K562 (cell line): ENCODE results near the gene TMEM25. TPM values are rescaled to one million over a fixed set of nuclear protein-coding genes. Genes with fewer than 3 reads are reported as not detected.

ENCODE experiments used
- ATF1 ChIP-seq, 2 experiments: fragments of 450-650 bp in 1 of 2; IDR thresholded peaks; 2 replicates each; pipeline ENCODE4 v1.6.1; 2016; ENCODE audit warnings: missing compliant biosample characterization in 1 of 2, missing genetic modification characterization in 1 of 2
- CBX2 ChIP-seq: fragments of 200-600 bp; sonication (generic); IDR thresholded peaks from one replicate; pipeline ENCODE4 v1.6.1; 2012; ENCODE audit warnings: mild to moderate bottlenecking, low read length, inconsistent platforms; ENCODE audit not compliant: insufficient read depth, poor library complexity, severe bottlenecking
- JUNB ChIP-seq: fragments of 450-650 bp; formaldehyde crosslinking; conservative IDR thresholded peaks from 2 replicates; pipeline ENCODE4 v1.4.0; 2020; ENCODE audit warnings: mild to moderate bottlenecking
- KAT8 ChIP-seq: fragments of 450-650 bp; IDR thresholded peaks from 2 replicates; pipeline ENCODE4 v1.6.1; 2016; ENCODE audit warnings: low read depth, mild to moderate bottlenecking
- MAZ ChIP-seq, 2 experiments: fragments of 450-650 bp in 1 of 2; sonication (generic) in 1 of 2; formaldehyde crosslinking; IDR thresholded peaks in 1 of 2; conservative IDR thresholded peaks in 1 of 2; 2 replicates each; pipeline versions ENCODE4 v1.4.0 to v1.5.0; 2020; ENCODE audit warnings: mild to moderate bottlenecking in 1 of 2, missing genetic modification reagents in 1 of 2
- REST ChIP-seq, 2 experiments: fragments of 450-650 bp; formaldehyde crosslinking in 1 of 2; IDR thresholded peaks; 2 replicates each; pipeline versions ENCODE4 v1.4.0 to v1.6.1; 2014 to 2020; ENCODE audit warnings: mild to moderate bottlenecking in 2 of 2, borderline replicate concordance in 1 of 2, low read depth in 1 of 2
- ZNF239 ChIP-seq: fragments of 250-450 bp; sonication (Bioruptor Pico); IDR thresholded peaks from 2 replicates; pipeline ENCODE4 v1.4.0; 2020; ENCODE audit warnings: mild to moderate bottlenecking
- ZNF431 ChIP-seq: sonication (generic); formaldehyde crosslinking; IDR thresholded peaks from 2 replicates; pipeline ENCODE4 v1.8.0; 2022; ENCODE audit warnings: mild to moderate bottlenecking, missing genetic modification reagents
- polyA plus RNA-seq, 8 experiments: library from polyadenylated mRNA; depleted of rRNA in 4 of 8; stranded (reverse) in 5 of 8; unstranded in 3 of 8; fragments of >200 nt; fragmentation: Nextera tagmentation in 2 of 8; fragmentation: Illumina TruSeq in 1 of 8; extraction: Ambion mirVana in 2 of 8; extraction: Trizol in 1 of 8; gene quantifications; 2 replicates each; pipeline versions ENCODE4 v1.2.1 to v1.2.3, GENCODE V29; 2011 to 2014; ENCODE audit warnings: inconsistent platforms in 1 of 8, missing spikeins in 1 of 8
- total RNA-seq, 7 experiments: library from RNA; depleted of rRNA in 6 of 7; stranded (reverse); fragments of >200 nt in 6 of 7; fragmentation: Illumina TruSeq in 2 of 7; extraction: Trizol in 2 of 7; gene quantifications; 2 replicates each; pipeline versions ENCODE4 v1.2.1 to v1.2.3, GENCODE V29; 2011 to 2021; ENCODE audit warnings: low replicate concordance in 1 of 7

Gene TMEM25
- total and polyA plus RNA-seq, 9 of the 15 experiments (the other 6 are each of a cell fraction or from before 2014, with no cell fraction given) = 0.34 to 3.8 (median 2.0) TPM

- TF ChIP-seq ZNF239 (CRISPR knock-in tag) (no peak), KAT8 (no peak), REST (IDR thresholded peaks at IDR 0.05; ENCODE audit: borderline replicate concordance) (no peak), REST (CRISPR knock-in tag; IDR thresholded peaks at IDR 0.05; ENCODE audit: low read depth) (no peak), JUNB (CRISPR knock-in tag) (no peak), CBX2 (no peak), ATF1 (CRISPR knock-in tag; IDR thresholded peaks at IDR 0.05) (no peak), ATF1 (tag; IDR thresholded peaks at IDR 0.05) (no peak), MAZ (CRISPR knock-in tag; conservative IDR thresholded peaks at IDR 0.05 in 1 of 2, IDR thresholded peaks at IDR 0.05 in 1 of 2) (no peak), ZNF431 (CRISPR knock-in tag) (no peak)
Observed at GRCh38 chr11:118524356-118524755, 6.6 kb upstream of the TMEM25 start (continued).
